SK-N-SH (cell line): Measurements from ENCODE around the gene WDR35.
"Not testable (repeated sequence)": the region's sequence is repeated elsewhere in the genome, so short reads cannot be mapped to it uniquely, and the experiment has no call there.

ENCODE experiments used
- CTCF ChIP-seq: fragments of 200-600 bp; sonication (generic); IDR thresholded peaks from 2 replicates; pipeline ENCODE4 v1.6.1; 2017; ENCODE audit warnings: antibody characterized with exemption, mild to moderate bottlenecking, moderate library complexity
- EP300 ChIP-seq, 2 experiments: IDR thresholded peaks; 2 replicates each; pipeline versions ENCODE4 v1.4.0 to v1.6.1; 2012; ENCODE audit warnings: borderline replicate concordance in 1 of 2, low read depth in 1 of 2, low read length in 1 of 2
- FOSL2 ChIP-seq: IDR thresholded peaks from 2 replicates; pipeline ENCODE4 v1.4.0; 2012; ENCODE audit warnings: low read depth, mild to moderate bottlenecking, moderate library complexity, borderline replicate concordance
- FOXJ3 ChIP-seq: sonication (generic); formaldehyde crosslinking; IDR thresholded peaks from 2 replicates; pipeline ENCODE4 v1.5.1; 2020; ENCODE audit warnings: mild to moderate bottlenecking, missing genetic modification reagents
- GATA2 ChIP-seq: sonication (generic); formaldehyde crosslinking; IDR thresholded peaks from 2 replicates; pipeline ENCODE4 v1.5.0; 2020; ENCODE audit warnings: mild to moderate bottlenecking, missing genetic modification reagents
- NRF1 ChIP-seq: IDR thresholded peaks from 2 replicates; pipeline ENCODE4 v1.6.1; 2012; ENCODE audit warnings: low read depth, mild to moderate bottlenecking, low read length
- POLR2AphosphoS5 ChIP-seq: IDR thresholded peaks from 2 replicates; pipeline ENCODE4 v1.6.1; 2012; ENCODE audit warnings: low read depth, low read length
- RAD21 ChIP-seq: IDR thresholded peaks from 2 replicates; pipeline ENCODE4 v1.6.1; 2012; ENCODE audit warnings: mild to moderate bottlenecking, low read length
- RFX5 ChIP-seq: IDR thresholded peaks from 2 replicates; pipeline ENCODE4 v1.6.1; 2012; ENCODE audit warnings: mild to moderate bottlenecking, improper control_type of control experiment, low read length
- SIN3A ChIP-seq: IDR thresholded peaks from 2 replicates; pipeline ENCODE4 v1.6.1; 2012; ENCODE audit warnings: low read depth, mild to moderate bottlenecking, low read length, moderate library complexity, borderline replicate concordance
- TAF1 ChIP-seq: IDR thresholded peaks from 2 replicates; pipeline ENCODE4 v1.6.1; 2012; ENCODE audit warnings: low read depth, mild to moderate bottlenecking, low read length, moderate library complexity, borderline replicate concordance
- YY1 ChIP-seq: IDR thresholded peaks from 2 replicates; pipeline ENCODE4 v1.4.0; 2012; ENCODE audit warnings: low read depth, mild to moderate bottlenecking

- not testable (repeated sequence) for TF ChIP-seq CTCF; POLR2AphosphoS5; RAD21; GATA2 (CRISPR knock-in tag); FOXJ3 (CRISPR knock-in tag); SIN3A; YY1; NRF1; RFX5; FOSL2; TAF1; EP300 (IDR thresholded peaks at IDR 0.05; ENCODE audit: borderline replicate concordance in 1 of 2, low read depth in 1 of 2, low read length in 1 of 2)
Observed at GRCh38 chr2:19927816-19928215, 62.1 kb downstream of the WDR35 start.
